Globus pallidus (tissue), 1 donor: ENCODE results near the gene B3GALT4.
"Not testable (repeated sequence)": the region's sequence is repeated elsewhere in the genome, so short reads cannot be mapped to it uniquely, and the experiment has no call there.

Source experiments
- DNase-seq: peaks from one replicate; pipeline ENCODE4 v3.0.0-alpha.2; 2015; ENCODE audit warnings: low spot score

B3GALT4 gene, protein sequence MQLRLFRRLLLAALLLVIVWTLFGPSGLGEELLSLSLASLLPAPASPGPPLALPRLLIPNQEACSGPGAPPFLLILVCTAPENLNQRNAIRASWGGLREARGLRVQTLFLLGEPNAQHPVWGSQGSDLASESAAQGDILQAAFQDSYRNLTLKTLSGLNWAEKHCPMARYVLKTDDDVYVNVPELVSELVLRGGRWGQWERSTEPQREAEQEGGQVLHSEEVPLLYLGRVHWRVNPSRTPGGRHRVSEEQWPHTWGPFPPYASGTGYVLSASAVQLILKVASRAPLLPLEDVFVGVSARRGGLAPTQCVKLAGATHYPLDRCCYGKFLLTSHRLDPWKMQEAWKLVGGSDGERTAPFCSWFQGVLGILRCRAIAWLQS

DNA sequence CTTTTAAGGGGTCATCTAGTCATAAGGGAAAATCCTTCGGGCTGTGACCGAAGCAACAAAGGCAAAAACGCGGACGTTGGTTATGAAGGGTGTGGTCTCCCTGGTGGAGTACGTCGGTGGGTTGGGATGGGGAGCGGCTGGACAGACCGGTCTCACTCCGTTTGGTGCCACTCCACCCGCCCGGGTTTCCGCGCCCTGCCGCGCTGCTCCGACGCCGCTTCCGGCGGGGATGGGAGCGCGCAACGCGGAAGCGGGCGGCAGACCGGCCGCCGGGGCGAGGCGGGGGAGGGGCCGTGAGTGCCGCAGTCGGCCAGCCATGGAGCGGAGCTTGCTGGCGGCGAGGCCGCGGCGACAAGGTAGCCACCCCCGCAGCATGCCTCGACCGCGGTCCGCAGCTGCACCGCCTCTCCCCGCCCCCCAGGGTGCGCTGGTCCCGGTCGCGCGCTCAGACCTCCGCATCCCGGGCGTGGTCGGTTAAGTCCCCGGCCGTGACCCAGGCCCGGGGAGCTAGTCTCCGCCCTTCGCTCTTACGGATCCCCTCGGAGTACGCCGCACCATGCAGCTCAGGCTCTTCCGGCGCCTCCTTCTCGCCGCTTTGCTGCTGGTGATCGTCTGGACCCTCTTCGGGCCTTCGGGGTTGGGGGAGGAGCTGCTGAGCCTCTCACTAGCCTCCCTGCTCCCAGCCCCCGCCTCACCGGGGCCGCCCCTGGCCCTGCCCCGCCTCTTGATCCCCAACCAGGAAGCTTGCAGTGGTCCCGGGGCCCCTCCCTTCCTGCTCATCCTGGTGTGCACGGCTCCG is at the start of gene B3GALT4:
B3GALT4 (plus strand) TSS at position 260 of the 799 bp plus-strand sequence; CDS start at position 557, 297 bp downstream.
- DNase-seq: peak; percentile 42

DNA sequence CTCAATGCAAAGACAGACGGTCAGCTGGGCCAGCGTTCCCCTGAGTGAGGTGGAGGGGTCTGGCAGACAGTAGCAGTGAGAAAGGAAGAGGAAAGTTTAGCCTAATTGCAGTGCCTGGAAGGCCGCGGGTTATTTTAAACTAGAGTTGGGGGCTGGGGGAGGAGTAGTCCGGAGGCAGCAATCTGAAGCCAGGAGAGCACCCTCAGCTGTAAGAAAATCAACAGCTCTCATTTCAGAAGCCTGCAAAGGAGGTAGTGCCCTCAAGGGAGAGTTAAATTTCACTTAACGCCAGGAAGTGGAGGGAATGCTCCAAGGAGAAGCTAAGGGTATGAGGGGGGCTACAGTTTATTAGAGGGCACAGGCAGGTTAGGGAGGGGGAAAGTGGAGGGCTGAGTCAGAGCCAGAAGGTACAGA is 41.7 kb upstream of the B3GALT4 start:
- no peak for DNase-seq

DNA sequence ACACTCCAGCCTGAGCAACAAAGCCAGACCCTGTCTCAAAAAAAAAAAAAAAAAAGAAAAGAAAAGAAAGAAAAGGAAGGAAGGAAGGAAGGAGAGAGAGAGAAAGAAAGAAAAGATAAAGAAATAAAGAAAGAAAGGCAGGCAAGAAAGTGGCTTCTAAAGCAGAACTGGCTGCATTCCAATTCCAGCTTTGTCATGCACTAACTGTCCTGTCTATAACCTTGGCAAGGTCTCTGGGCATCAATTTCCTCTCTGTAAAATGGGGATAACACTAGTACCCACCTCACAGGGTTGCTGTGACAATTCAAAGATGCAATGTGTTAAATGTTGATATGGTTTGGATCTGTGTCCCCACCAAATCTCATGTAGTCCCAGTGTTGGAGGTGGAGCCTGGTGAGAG is 40.6 kb upstream of the B3GALT4 start:
- no peak for DNase-seq

DNA sequence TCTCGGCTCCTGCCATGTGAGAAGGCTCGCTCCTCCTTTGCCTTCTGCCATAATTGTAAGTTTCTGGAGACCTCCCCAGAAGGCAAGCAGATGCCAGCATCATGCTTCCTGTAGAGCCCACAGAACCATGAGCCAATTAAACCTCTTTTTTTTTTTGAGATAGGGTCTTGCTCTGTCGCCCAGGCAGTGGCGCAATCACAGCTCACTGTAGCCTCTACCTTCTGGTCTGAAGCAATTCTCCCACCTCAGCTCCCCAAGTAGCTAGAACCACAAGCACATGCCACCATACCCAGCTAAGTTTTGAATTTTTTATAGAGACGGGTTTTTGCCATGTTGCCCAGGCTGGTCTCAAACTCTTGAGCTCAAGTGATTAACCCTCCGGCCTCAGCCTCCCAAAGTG is 40.1 kb upstream of the B3GALT4 start:
- DNase-seq: no peak

DNA sequence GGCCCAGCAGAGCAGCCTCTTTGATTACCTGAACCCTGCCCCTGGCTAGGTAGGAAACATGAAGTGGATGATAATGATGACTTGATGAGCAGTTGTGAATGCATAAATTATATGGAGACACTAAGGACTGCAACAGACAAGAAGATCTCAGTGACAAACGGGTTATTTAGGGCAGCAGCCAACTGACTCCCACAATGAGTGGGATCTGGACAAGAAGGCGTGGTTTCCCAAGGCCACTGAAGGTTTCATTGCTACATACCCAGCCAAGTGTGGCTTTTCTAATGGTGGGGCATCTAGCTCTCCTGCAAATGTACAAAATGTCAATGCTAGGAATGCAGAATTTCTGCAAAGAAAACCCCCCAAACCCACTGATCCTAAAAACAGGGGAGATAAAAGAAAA is 39.2 kb upstream of the B3GALT4 start:
- DNase-seq: no peak

DNA sequence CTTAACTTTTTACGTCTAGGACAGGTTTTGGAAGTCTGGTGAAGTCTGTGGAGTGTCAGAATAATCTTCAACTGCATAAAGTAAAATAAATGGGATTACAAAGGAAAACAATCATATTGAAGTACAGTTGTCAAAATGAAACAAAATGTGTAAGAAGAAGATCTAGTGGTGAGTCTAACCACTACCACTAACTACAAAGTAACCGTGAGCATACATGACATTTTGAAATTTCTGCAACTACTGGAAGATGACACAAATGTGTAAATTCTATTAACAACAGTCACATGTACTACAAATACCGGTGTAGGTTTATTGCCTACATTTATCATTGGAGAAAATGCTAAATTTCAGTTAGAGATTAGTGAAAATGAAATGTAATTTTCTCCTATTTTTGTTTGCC is 35.0 kb upstream of the B3GALT4 start:
- DNase-seq: no peak

DNA sequence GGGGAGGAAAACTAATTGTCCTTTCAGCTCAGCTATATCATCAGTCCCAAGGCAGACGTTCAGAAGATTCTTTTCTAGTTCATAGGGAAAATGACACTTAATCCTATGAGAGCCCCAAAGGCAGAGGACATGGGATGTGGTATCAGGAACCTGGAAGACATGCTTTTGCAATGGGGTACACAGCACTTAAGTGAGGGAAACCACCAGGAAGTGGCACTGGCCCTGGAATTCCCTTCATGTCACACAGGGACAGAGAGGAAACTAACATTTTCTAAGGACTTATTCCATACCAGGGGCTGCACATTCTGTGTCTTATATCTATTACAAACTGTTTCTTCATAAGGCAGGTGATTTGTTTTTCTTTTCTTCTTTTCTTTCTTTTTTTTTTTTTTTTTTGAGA is 33.4 kb upstream of the B3GALT4 start:
- no peak for DNase-seq

DNA sequence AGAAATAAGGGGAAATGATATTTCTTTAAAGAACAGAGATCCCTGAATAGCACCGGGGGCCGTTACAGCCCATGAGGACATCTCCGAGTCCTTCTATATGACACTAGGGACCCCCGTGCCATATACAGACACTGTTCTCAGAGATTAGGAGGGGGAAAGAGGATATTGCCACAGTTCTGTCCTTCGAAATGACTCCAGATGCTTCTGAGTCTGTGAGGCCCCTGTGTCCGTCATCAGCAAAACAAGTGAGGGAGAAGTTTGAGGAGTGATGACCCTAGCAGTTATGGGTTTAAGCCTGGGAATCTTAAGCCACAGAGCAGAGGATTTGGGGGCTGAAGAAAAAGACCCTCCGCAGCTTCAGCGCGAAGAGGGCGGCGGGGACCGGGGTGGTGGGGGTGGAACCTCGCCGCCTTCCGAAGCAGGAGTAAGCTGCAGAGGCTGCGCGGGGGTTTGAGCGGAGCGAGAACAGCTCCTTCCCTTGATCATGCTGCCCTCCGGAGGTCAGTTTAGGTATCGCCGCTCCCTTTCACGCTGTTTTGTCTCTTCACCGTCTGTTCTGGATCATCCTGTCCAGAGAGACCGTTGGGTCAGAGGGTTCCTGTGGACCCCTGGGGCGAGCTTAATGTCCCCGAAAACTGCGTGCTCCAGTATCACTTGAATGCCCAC is 28.8 kb upstream of the B3GALT4 start:
- DNase-seq: peak; percentile 83

DNA sequence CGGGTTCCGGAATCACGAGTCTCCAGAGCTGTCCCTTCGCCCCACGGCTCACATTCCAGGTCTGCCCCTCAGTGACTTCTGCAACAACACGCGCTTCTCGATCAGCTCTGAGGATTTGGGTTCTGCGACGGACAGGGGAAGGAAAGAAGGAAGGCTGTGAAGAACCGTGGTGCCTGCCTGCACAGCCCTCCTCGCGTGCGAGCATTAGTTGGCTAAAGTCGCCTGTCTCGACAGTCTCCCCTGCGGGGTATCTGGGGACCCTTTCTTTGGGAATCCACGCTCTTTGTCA is 28.3 kb upstream of the B3GALT4 start:
- DNase-seq: no peak

DNA sequence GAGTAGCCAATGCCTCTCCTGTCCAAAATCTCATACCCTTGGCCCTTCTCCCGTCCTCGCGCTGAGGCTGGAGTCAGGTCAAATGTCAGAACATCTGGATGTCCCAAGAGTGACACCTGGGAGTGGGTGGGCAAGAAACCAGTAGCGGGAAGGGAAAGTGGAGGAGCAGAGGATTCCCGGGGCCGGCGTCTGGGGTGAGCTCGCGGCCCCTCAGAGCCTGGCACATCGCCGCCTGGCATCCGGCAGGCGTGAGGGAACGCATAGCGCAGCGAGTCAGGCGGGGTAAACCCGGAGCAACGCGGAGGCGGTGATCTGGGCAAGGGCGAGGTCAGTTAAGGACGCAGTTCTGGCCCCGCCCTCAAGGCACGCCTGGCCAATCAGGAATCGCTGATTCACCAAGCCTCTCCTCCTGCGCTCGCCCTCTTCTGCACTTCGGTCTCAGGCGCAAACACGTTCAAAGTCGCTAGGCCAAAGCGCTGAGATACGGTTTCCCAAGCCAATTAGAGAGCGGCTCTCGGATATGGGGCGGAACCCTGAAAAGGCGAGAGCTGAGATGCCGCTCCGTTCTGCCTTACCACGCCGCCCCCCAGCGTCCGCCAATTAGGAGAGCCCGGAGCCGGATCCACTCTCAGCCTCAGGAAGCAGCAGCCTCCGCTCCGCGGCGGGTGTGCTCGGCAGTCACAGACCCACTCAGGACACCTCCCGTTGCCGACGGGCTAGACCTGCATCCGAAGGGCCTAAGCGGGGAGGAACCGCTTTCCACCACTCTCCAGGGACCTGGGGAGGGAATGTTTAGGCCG is 27.8 kb upstream of the B3GALT4 start:
- DNase-seq: peak; percentile 99

DNA sequence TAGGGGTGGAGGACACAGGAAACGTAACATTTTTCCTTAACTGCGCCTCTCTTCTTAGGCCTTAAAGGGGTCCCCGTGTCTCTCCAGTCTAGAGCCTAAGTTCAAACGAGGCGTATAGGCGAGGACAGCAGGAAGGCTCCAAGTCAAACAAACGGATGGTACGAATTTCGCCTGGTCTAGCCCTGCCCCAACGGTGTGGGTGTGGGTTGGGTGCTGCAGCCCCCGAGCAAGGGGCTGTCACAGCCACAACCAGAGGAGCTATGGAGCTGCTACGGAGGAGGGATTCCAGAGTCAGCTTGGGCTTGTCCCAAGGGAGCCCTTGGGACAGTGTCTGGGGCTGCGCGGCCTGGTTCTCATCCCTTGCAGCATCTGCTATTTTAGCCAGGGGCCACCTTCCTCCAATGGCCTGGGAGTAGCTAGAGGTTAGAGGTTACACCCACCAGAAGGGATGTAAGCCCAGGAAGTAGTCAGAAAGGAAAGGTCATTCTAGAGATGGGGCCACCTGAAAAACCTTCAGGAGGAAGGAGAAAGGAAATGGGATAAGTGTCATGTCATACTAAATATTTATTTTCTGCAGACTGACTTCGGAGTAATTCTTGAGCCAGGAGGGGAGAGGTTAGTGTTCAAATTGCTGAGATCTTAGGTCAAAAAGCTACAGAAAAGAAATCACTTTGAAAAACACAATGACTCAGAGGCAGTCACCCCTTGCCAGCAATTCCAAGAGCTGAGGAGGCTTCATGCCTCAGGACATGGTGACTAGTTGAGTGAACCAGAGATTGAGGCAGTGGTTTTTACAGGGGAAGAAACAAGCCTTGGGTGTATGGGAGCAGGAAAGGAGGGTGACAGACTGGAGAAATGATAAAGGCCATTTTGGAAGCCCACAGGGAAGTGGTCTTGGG is 26.9 kb upstream of the B3GALT4 start:
- DNase-seq: peak; percentile 7

DNA sequence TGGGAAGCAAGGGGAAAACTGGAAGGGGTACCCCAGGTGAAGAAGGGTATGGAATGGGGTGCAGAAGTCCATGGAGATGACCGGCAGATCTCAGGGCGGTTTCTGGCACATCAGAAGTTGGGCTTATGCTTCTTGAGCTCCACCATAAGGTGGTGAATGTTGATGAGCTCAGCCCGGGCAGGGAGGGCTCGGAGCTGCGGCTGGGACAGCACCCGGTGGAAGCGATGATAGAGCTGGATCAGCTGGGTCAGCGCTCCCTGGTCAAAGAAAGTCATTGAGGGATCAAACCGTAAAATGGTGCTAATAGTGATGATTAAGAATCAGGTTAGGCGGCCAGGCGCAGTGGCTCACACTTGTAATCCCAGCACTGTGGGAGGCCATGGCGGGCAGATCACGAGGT is 26.2 kb upstream of the B3GALT4 start:
- DNase-seq: no peak

DNA sequence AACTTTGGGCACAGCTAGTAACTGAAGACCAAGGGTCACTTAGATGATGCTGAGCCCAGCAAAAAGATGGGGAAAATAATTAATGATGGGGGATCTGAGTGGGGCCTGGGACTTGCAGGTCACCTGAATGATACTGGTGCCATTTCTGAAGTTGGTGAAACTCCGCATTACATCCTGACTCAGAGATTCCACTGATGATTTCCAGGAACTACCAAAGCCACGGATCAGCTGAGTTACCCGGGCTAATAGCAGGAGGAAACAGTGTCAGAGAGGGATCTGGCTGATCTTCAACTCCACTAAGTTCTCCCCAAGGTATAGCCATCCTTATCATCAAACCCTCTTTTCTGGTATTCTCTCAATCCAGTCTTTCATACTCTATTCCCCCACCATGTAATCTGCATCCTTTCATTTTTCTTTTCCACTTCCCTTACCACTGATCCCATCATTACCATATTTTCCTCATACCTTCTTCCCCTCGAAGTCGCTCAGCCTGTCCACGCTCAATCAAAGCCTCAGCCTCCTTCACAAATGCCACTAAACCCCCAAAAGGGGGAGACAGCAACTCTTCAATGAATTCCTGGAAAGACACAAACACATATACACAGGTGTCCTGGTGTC is 25.4 kb upstream of the B3GALT4 start:
- DNase-seq: no peak

DNA sequence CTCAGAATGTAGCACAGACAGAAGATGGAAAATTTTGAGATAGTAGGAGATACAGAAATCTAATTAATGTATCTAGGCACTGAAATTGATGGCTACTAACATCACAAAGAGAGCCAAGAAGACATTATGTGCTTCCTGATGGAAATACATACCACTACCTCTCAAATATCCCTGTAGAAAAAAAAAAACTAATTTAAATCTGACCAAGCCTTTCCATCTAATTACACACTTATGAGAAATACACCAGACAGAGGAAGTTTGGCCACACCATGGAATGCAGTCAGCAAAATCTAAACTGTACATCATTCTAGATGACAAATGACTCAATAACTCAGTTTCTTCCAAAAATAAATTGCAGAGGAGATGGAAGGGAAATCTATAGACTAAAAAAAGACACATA is 24.2 kb upstream of the B3GALT4 start:
- no peak for DNase-seq

DNA sequence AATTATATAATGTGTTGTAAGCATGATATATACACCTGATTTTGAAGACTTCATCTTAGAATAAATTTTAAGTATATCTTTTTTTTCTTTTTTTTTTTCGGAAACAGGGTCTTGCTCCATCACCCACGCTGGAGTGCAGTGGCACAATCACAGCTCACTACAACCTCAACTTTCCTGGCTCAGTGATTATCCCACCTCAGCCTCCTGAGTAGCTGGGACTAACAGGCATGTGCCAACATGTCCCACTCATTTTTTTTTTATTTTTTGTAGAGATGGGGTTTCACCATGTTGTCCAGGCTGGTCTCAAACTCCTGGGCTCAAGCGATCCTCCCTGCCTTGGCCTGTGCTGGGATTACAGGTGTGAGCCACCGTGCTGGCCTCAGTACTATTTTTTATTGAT is 22.3 kb upstream of the B3GALT4 start:
- DNase-seq: no peak

DNA sequence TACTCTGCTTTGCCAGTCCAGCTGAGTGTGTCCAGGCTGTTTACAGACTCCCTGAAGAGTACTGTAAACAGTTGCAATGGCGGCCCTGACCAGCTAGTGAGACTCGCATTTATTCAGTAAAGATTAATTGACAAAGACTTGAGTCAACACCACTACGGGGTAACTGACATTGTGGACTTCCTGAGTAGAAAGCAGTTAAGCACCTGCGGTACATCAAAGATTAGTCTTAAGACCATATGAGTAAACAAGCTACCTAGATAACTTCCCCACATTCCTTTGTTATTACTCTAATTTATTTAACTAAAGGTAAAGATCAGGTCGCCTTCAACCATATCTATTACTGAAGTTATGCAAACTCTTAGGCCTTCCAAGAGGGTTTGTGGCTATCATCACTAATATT is 17.9 kb upstream of the B3GALT4 start:
- no peak for DNase-seq

DNA sequence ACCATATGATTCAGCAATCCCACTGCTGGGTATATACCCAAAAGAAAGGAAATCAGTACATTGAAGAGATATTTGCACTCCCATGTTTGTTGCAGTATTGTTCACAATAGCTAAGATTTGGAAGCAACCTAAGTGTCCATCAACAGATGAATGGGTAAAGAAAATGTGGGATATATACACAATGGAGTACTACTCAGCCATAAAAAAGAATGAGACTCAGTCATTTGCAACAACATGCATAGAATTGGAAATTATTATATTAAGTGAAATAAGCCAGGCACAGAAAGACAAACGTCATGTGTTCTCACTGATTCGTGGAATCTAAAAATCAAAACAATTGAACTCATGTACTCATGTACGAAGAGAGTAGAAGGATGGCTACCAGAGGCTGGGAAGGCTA is 14.4 kb upstream of the B3GALT4 start:
- not testable (repeated sequence) for DNase-seq

DNA sequence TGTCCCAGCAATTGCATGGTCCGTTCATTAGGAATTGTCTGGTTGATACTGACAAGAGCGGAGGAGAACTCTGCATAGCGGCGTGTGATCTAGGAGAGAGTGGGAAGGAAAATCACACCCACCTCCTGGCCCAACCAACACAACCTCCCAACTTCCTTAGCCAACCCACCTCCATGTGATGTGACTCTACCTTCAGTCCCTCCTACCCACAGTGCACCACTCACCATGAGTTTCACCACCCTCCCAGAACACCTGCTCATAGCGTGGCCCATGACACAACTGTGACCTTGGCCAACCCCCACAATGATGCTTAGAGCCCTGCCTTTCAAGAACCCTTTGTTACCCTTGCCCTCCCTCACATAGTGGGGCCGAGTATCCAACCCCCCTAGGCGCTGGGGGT is 12.9 kb upstream of the B3GALT4 start:
- DNase-seq: no peak

DNA sequence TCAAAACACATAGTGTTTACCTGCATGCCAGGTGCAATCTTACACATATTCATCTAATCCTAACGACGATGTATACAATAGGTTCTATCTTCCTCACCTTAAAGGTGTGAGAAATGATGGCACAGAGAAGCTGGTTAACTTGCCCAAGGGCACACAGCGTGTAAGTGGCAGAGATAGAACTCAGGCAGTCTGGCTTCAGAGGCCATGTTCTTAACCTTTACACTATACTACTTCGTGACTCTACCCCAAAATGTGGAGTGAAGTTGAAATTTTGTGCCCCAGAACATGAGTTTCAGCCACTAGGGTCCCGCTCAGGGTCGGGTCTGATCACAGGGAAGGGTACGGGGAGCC is 5.8 kb upstream of the B3GALT4 start:
- DNase-seq: no peak

DNA sequence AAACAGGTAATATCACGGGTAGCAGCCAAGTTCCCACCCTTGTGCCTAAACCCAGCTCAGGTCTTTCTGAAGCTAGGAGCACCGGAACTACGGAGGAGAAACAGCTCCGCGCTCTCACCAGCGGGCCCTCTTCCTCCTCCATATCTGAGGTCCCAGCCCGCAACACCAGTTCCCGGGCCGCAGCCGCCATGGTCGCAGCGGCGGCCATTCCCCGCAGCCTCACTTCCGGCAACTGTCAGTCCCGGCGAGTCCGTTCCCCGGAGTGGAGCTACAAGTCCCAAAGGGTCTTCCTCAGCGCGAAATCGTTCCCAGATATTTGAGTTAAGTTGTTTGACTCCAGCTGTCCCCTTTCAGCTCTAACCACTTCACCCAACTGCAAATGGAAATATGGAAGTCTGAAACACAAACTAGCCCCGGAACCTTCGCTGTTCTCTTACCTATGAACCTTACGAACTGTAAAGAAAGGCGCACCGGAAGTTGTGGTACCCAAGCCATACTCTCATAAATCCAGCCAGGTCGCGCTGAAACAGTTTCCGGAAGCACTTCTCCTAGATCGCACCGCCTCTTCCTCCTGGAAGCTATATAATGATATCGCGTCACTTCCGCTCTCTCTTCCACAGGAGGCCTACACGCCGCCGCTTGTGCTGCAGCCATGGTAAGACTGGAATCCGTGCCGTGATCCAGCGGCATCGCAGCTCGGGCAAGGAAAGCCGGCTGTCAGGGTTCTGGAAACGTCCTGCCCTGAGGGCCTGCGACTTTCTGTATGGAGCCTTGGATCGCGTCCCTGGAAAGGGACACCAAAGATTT is 5.3 kb upstream of the B3GALT4 start, which contains the start of the genes RPS18 and VPS52:
RPS18 (plus strand) TSS at position 608 of the 807 bp plus-strand sequence; CDS start at position 653, 45 bp downstream.
VPS52 (minus strand) TSS at position 409 of the 807 bp plus-strand sequence; CDS start at position 208, 201 bp downstream.
- DNase-seq: peak; percentile 99
